ENCODE data around the gene AKAP4. TPM values are rescaled to one million over a fixed set of nuclear protein-coding genes. Genes with fewer than 3 reads are reported as not detected.

Gene AKAP4
- total RNA-seq, 1 experiment from 2014 or later, result not detected

DNA sequence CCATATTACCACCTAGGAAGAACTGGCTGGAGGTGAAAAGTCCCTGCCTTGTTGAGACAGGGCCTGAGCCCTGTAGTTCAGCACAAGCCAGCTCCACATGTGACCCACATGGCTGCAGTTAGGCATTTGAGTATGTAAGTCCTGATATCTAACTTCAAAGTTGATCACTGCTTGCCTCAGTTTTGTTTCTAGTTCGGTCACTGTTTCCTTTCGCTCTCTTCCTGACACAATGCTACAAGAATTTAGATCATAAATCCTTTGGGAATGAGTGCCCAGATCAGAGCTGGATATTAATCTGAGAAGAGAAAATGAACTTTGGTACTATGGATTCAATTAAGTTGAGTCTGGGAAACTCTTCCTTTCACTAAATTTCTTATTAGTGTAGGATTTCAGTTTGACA is 48.4 kb downstream of the AKAP4 start:
- H2BK20ac ChIP-seq (ENCODE audit: low read depth, low read length, poor library complexity, severe bottlenecking), result no peak overlapping the region
- H3K4me1 ChIP-seq (ENCODE audit: insufficient read depth, low read length), result no peaks in the 10 kb centered on the region
- H3K23ac ChIP-seq (ENCODE audit: insufficient read length, low read depth, low read length), result no peak overlapping the region
- TF ChIP-seq, protein P1, sequence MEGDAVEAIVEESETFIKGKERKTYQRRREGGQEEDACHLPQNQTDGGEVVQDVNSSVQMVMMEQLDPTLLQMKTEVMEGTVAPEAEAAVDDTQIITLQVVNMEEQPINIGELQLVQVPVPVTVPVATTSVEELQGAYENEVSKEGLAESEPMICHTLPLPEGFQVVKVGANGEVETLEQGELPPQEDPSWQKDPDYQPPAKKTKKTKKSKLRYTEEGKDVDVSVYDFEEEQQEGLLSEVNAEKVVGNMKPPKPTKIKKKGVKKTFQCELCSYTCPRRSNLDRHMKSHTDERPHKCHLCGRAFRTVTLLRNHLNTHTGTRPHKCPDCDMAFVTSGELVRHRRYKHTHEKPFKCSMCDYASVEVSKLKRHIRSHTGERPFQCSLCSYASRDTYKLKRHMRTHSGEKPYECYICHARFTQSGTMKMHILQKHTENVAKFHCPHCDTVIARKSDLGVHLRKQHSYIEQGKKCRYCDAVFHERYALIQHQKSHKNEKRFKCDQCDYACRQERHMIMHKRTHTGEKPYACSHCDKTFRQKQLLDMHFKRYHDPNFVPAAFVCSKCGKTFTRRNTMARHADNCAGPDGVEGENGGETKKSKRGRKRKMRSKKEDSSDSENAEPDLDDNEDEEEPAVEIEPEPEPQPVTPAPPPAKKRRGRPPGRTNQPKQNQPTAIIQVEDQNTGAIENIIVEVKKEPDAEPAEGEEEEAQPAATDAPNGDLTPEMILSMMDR (conservative IDR thresholded peaks at IDR 0.05), result no peak
- H3T11ph ChIP-seq (ENCODE audit: low read length), result no peak overlapping the region
- H2BK15ac ChIP-seq (ENCODE audit: low read depth, low read length), result no peak overlapping the region
- no peak overlapping the region for H3K56ac ChIP-seq (ENCODE audit: insufficient read length, low read depth, low read length)
- Mint-ChIP-seq H3K27me3 (ENCODE audit: low read depth) (no peaks in the 10 kb centered on the region), H3K27ac (no peak overlapping the region), H3K4me1 (no peaks in the 10 kb centered on the region), H3K9me3 (peaks cover 55 to 60% of the 10 kb centered on the region in 2 experiments), H3K36me3 (ENCODE audit: insufficient read depth in 1 of 3, low read depth in 3 of 3) (peaks cover 0 to 14% (median 1%) of the 10 kb centered on the region in 3 experiments; a peak in 6 of 7 replicates), H3K4me3 (no peak overlapping the region)
- H3K9ac ChIP-seq (ENCODE audit: extremely low read depth, insufficient read length, low read length), result no peak overlapping the region
- WGBS (ENCODE audit: extremely low coverage, insufficient read length, low lambda C conversion rate), result no CpG with 5 or more reads among the region's 2 CpGs
- no peak overlapping the region for H4K91ac ChIP-seq (ENCODE audit: insufficient read length, low read depth, low read length)
- H3K4me2 ChIP-seq (ENCODE audit: insufficient read depth, insufficient read length, low read length), result no peak overlapping the region
- no peak overlapping the region for H2BK12ac ChIP-seq (ENCODE audit: insufficient read length, low read depth, low read length)
- peaks cover 19% of the 10 kb centered on the region for H3K9me3 ChIP-seq (ENCODE audit: control insufficient read depth, low read depth, low read length)
- no peak overlapping the region for H4K5ac ChIP-seq (ENCODE audit: insufficient read length, low read depth, low read length)
- no peaks in the 10 kb centered on the region for H3K27me3 ChIP-seq (ENCODE audit: insufficient read depth, low read length)
- no peak overlapping the region for H3K18ac ChIP-seq (ENCODE audit: insufficient read length, low read depth, low read length)
- no peaks in the 10 kb centered on the region for H4K20me1 ChIP-seq (ENCODE audit: control insufficient read depth, insufficient read depth, insufficient read length)
- H3K14ac ChIP-seq (ENCODE audit: insufficient read depth, low read length), result no peak overlapping the region
- no peak overlapping the region for H4K8ac ChIP-seq (replicated peaks; ENCODE audit: insufficient read length, low read depth, low read length)
- no peaks in the 10 kb centered on the region for H3K23me2 ChIP-seq (ENCODE audit: insufficient read length, low read depth, low read length, poor library complexity, severe bottlenecking)
- H2AK5ac ChIP-seq (ENCODE audit: insufficient read length, low read length), result no peak overlapping the region
- H3K79me2 ChIP-seq (ENCODE audit: insufficient read depth, low read length), result no peaks in the 10 kb centered on the region
- H2BK5ac ChIP-seq (ENCODE audit: insufficient read length, low read length), result no peak overlapping the region
- H2BK120ac ChIP-seq (ENCODE audit: low read depth, low read length, poor library complexity, severe bottlenecking), result no peak overlapping the region
- no peak overlapping the region for H3K4ac ChIP-seq (ENCODE audit: low read depth, low read length)
- H2AFZ ChIP-seq (ENCODE audit: low read length), result no peak overlapping the region
- DNase-seq, result no peak
- no peak overlapping the region for H3K27ac ChIP-seq (ENCODE audit: insufficient read length, low read depth, low read length)
- no peaks in the 10 kb centered on the region for H3K79me1 ChIP-seq (ENCODE audit: insufficient read depth, low read depth, low read length, poor library complexity, severe bottlenecking)

All from H9 (cell line).